PC-3 (cell line): ENCODE data around the gene GRB7. TPM values are rescaled to one million over a fixed set of nuclear protein-coding genes. Genes with fewer than 3 reads are reported as not detected.

Experiments used
- ATAC-seq: fragments of 200-7000 bp; cut with Tn5 transposase; 2 replicates; pipeline ENCODE4 v1.9.1; 2020; ENCODE audit warnings: mild to moderate bottlenecking, moderate library complexity
- BruUV-seq: library from RNA; stranded (reverse); fragments of 400-500 nt; replicated peaks from 2 replicates; lab custom pipeline; 2021; lab: Mats Ljungman, UMichigan
- CTCF ChIA-PET: fragments of 300-600 bp; sonication (Branson Sonifier 250); formaldehyde crosslinking; loops from one replicate; lab custom pipeline; 2022; ENCODE audit warnings: antibody characterized with exemption; lab: Charles Lee
- POLR2A ChIA-PET: fragments of 300-600 bp; sonication (Branson Sonifier 250); formaldehyde crosslinking; loops from one replicate; lab custom pipeline; 2022; ENCODE audit warnings: antibody characterized with exemption; ENCODE audit not compliant: unreplicated experiment; lab: Charles Lee
- DNase-seq: peaks from one replicate; pipeline ENCODE4 v3.0.0-alpha.2; 2015
- H2AFZ ChIP-seq: fragments of 300-600 bp; sonication (generic); 2 replicates; pipeline ENCODE4 v1.6.0; 2016; ENCODE audit warnings: antibody characterized with exemption, low read length
- H3F3A ChIP-seq: fragments of 300-600 bp; sonication (generic); one replicate; pipeline ENCODE4 v1.6.0; 2017; ENCODE audit warnings: antibody characterized with exemption, low read length, control low read depth, mild to moderate bottlenecking; ENCODE audit not compliant: unreplicated experiment
- H3K27ac ChIP-seq: fragments of 300-600 bp; sonication (generic); 2 replicates; pipeline ENCODE4 v1.5.1; 2016; ENCODE audit warnings: mild to moderate bottlenecking, low read length
- H3K27me3 ChIP-seq: fragments of 300-600 bp; sonication (generic); 2 replicates; pipeline ENCODE4 v1.6.1; 2016; ENCODE audit warnings: low read length, mixed read lengths
- H3K36me3 ChIP-seq: fragments of 300-600 bp; sonication (generic); 2 replicates; pipeline ENCODE4 v1.6.1; 2016; ENCODE audit warnings: low read depth, mixed run types, low read length, mixed read lengths
- H3K4me1 ChIP-seq: fragments of 300-600 bp; sonication (generic); 2 replicates; pipeline ENCODE4 v1.5.1; 2016; ENCODE audit warnings: low read length; ENCODE audit not compliant: insufficient read depth
- H3K4me2 ChIP-seq: fragments of 300-600 bp; sonication (generic); 2 replicates; pipeline ENCODE4 v1.6.0; 2016; ENCODE audit warnings: low read length
- H3K4me3 ChIP-seq: fragments of 300-600 bp; sonication (generic); 2 replicates; pipeline ENCODE4 v1.5.1; 2016; ENCODE audit warnings: mild to moderate bottlenecking, low read length, mixed read lengths
- H3K79me2 ChIP-seq: fragments of 300-600 bp; sonication (generic); 2 replicates; pipeline ENCODE4 v1.6.1; 2017; ENCODE audit warnings: low read length, mixed read lengths
- H3K9ac ChIP-seq: fragments of 300-600 bp; sonication (generic); 2 replicates; pipeline ENCODE4 v1.6.0; 2016; ENCODE audit warnings: mild to moderate bottlenecking, low read length
- H3K9me2 ChIP-seq: fragments of 300-600 bp; sonication (generic); replicated peaks from 2 replicates; pipeline ENCODE4 v1.6.1; 2016; ENCODE audit warnings: mixed run types, low read length, mixed read lengths
- H3K9me3 ChIP-seq: fragments of 300-600 bp; sonication (generic); 2 replicates; pipeline ENCODE4 v1.6.1; 2016; ENCODE audit warnings: low read length, mixed read lengths
- H4K20me1 ChIP-seq: fragments of 300-600 bp; sonication (generic); 2 replicates; pipeline ENCODE4 v1.6.1; 2016; ENCODE audit warnings: low read length, mixed read lengths
- CTCF ChIP-seq: fragments of 300-600 bp; sonication (generic); conservative IDR thresholded peaks from 2 replicates; pipeline ENCODE4 v1.5.1; 2017; ENCODE audit warnings: antibody characterized with exemption, low read depth, mild to moderate bottlenecking, low read length
- EZH2 ChIP-seq: fragments of 300-600 bp; sonication (generic); IDR thresholded peaks from one replicate; pipeline ENCODE4 v1.6.1; 2017; ENCODE audit warnings: antibody characterized with exemption, mild to moderate bottlenecking, low read length; ENCODE audit not compliant: unreplicated experiment
- EZH2phosphoT487 ChIP-seq: fragments of 300-600 bp; sonication (generic); IDR thresholded peaks from 2 replicates; pipeline ENCODE4 v1.6.1; 2018; ENCODE audit warnings: mild to moderate bottlenecking, antibody characterized with exemption, low read length, borderline replicate concordance
- intact Hi-C: fragments of 100-400 bp; cut with micrococcal nuclease; formaldehyde crosslinking; loops from 2 replicates; pipeline ENCODE4 v1.9.0; 2023
- total RNA-seq: library from RNA; depleted of rRNA; stranded (reverse); fragments of >200 nt; gene quantifications from 2 replicates; pipeline ENCODE4 v1.2.3, GENCODE V29; 2014

Gene GRB7
- total RNA-seq, 1 experiment from 2014 or later = 31.3 TPM

GRCh38 chr17:39702901-39703893 is 34.5 kb upstream of the GRB7 start:
- POLR2A ChIA-PET = interaction anchor here (0.6 to 0.7 kb wide), 2 partner anchors 15 to 70 kb away, joined by 3 to 5 read pairs; partner anchors contain the start of gene PGAP3
- H3K4me1 ChIP-seq = peaks cover 64% of the 10 kb centered on the region
- no peaks in the 10 kb centered on the region for H4K20me1 ChIP-seq
- no peaks in the 10 kb centered on the region for H3K9me3 ChIP-seq
- TF ChIP-seq EZH2phosphoT487 (no peak), EZH2 (no peak), CTCF (no peak)
- intact Hi-C loops = no loop called here
- H3K36me3 ChIP-seq = peaks cover under 1% of the 10 kb centered on the region; the same call in 1 of the 2 replicates
- peak overlapping the region; percentile 84 for H3K4me2 ChIP-seq
- CTCF ChIA-PET = interaction anchor here (0.6 to 1.1 kb wide), 2 partner anchors 16 to 31 kb away, joined by 3 read pairs; no protein-coding TSS in a partner anchor
- H3K79me2 ChIP-seq = peaks cover 73% of the 10 kb centered on the region
- H2AFZ ChIP-seq = no peak overlapping the region
- peak; percentile 81 for DNase-seq
- H3K4me3 ChIP-seq = peak overlapping the region; percentile 88; the same call in 1 of the 2 replicates
- H3K9ac ChIP-seq = peak overlapping the region; percentile 53
- H3K9me2 ChIP-seq = no peaks in the 10 kb centered on the region
- no peaks in the 10 kb centered on the region for H3F3A ChIP-seq
- BruUV-seq = no TSS peak
- no peaks in the 10 kb centered on the region for H3K27me3 ChIP-seq
- peak overlapping the region; percentile 92 for H3K27ac ChIP-seq
- ATAC-seq = peak; percentile 39

- H3K9me3 ChIP-seq = no peaks in the 10 kb centered on the region
- ATAC-seq (no peak), DNase-seq (no peak)
- H3K9ac ChIP-seq = peak overlapping the region; percentile 53
- no peak overlapping the region for H2AFZ ChIP-seq
- TF ChIP-seq EZH2 (no peak), CTCF (no peak)
- ChIA-PET CTCF (interaction anchor here (0.6 to 1.1 kb wide), 2 partner anchors 15 to 32 kb away, joined by 3 read pairs; no protein-coding TSS in a partner anchor), POLR2A (interaction anchor here (0.7 kb wide), 1 partner anchor 16 kb away, joined by 5 read pairs; the partner anchor contains the start of gene PGAP3)
- H3K9me2 ChIP-seq = no peaks in the 10 kb centered on the region
- intact Hi-C loops = no loop called here
- peaks cover 4% of the 10 kb centered on the region; the same call in 1 of the 2 replicates for H3K36me3 ChIP-seq
- no peaks in the 10 kb centered on the region for H3K27me3 ChIP-seq
- peak overlapping the region; percentile 92 for H3K27ac ChIP-seq
- peaks cover 73% of the 10 kb centered on the region for H3K79me2 ChIP-seq
- no peaks in the 10 kb centered on the region for H4K20me1 ChIP-seq
- H3K4me2 ChIP-seq = peak overlapping the region; percentile 64
- BruUV-seq = no TSS peak
- peaks cover 64% of the 10 kb centered on the region for H3K4me1 ChIP-seq
- H3F3A ChIP-seq = no peaks in the 10 kb centered on the region
- H3K4me3 ChIP-seq = peak overlapping the region; percentile 17; the same call in 1 of the 2 replicates
Measured at GRCh38 chr17:39703913-39704312, 33.8 kb upstream of the GRB7 start.
